ENCODE data around the gene PIP4K2B.

- no peak for TF ChIP-seq POLR2A (IDR thresholded peaks at IDR 0.05)
- TF ChIP-seq CTCF (IDR thresholded peaks at IDR 0.05): peak in 5 of 12 donors; percentile 12 to 31 (median 14)
Observed at GRCh38 chr17:38733982-38734973, 65.1 kb downstream of the PIP4K2B start.
